Kidney epithelial cell (primary cell): ENCODE measurements around the gene TRMU. TPM values are rescaled to one million over a fixed set of nuclear protein-coding genes. Genes with fewer than 3 reads are reported as not detected.

Experiments used
- DNase-seq: peaks from one replicate; pipeline ENCODE4 v3.0.0-alpha.2; 2010; ENCODE audit warnings: low read depth
- H3K27me3 ChIP-seq: 2 replicates; pipeline ENCODE4 v1.6.0; 2011; ENCODE audit warnings: low read length; ENCODE audit not compliant: control insufficient read depth, insufficient read depth
- H3K36me3 ChIP-seq: 2 replicates; pipeline ENCODE4 v1.5.1; 2011; ENCODE audit warnings: low read length; ENCODE audit not compliant: control insufficient read depth, insufficient read depth
- H3K4me3 ChIP-seq: 2 replicates; pipeline ENCODE4 v1.5.1; 2011; ENCODE audit warnings: low read depth, mild to moderate bottlenecking, control low read depth, low read length
- CTCF ChIP-seq: IDR thresholded peaks from 2 replicates; pipeline ENCODE4 v1.5.1; 2011; ENCODE audit warnings: mild to moderate bottlenecking, moderate library complexity, low read length, control low read depth, inconsistent platforms; ENCODE audit not compliant: insufficient read depth, poor library complexity, severe bottlenecking
- total RNA-seq: library from RNA; depleted of rRNA; stranded (reverse); fragments of >200 nt; gene quantifications from 2 replicates; pipeline ENCODE4 v1.2.3, GENCODE V29; 2015

The TRMU gene
- total RNA-seq: 20.8 and 23.3 TPM in 2 replicates

- peak within 1 kb of the TSS; percentile 99 for H3K4me3 ChIP-seq
- DNase-seq: peak; percentile 56
- H3K27me3 ChIP-seq: no peaks in the 10 kb centered on the region
- H3K36me3 ChIP-seq: peaks cover 6% of the 10 kb centered on the region
- no peak for TF ChIP-seq CTCF
Observed at GRCh38 chr22:46335201-46336118, at the start of gene TRMU. Gene TRMU, plus strand, starts transcription at chr22:46335714. Its CDS starts 51 bp downstream, at chr22:46335765.

- no peak for DNase-seq
- TF ChIP-seq CTCF: no peak
- Histone ChIP-seq H3K4me3 (no peak overlapping the region), H3K27me3 (no peaks in the 10 kb centered on the region), H3K36me3 (peaks cover 5% of the 10 kb centered on the region)
Observed at GRCh38 chr22:46286006-46286405, 49.5 kb upstream of the TRMU start.

DNA sequence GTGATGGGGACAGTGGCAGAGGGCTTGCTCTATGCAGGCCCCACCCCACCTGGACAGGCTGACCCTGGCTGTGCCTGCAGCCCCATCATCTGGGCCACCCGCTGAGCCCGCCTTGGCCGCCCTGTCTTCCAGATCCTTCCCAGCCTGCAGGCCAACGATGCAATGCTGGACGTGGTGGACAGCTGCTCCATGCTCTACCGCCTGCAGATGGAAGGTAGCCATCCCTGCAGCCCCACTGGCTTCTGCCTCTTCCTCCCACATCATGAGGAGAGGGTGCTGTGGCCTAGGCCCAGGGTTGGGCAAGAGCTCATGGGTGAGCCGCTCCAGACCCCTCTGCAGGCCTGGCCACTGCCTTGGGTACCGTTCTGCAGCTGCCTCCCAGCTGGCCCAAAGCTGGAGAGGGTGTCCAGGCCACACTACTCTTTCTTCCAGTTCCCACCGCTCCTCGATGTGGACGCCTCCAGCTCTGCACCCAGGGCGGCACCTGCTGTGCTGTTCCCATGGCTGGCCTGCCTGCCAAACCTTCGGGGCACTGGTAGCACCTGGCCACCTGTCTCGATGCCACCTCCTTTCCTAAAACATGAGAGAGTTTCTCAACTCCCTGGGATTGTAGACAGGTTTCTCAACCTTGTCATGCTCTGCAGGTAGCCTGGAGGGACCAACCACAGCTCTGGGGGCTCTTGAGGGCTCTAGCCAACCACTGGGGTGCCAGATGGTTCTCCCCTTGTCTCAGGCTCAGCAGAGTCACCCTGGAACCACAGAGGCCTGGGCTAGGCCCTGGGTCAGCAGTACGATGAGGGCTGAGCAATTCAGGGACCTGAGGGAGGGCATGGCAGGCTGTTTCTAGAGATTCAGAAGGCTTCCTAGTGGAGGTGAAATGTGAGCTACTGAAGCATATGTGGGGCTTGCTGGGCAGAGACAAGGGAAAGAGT is 48.3 kb upstream of the TRMU start:
- no peak for DNase-seq
- TF ChIP-seq CTCF: no peak
- Histone ChIP-seq H3K27me3 (no peaks in the 10 kb centered on the region), H3K36me3 (peaks cover 5% of the 10 kb centered on the region), H3K4me3 (no peak overlapping the region)

DNA sequence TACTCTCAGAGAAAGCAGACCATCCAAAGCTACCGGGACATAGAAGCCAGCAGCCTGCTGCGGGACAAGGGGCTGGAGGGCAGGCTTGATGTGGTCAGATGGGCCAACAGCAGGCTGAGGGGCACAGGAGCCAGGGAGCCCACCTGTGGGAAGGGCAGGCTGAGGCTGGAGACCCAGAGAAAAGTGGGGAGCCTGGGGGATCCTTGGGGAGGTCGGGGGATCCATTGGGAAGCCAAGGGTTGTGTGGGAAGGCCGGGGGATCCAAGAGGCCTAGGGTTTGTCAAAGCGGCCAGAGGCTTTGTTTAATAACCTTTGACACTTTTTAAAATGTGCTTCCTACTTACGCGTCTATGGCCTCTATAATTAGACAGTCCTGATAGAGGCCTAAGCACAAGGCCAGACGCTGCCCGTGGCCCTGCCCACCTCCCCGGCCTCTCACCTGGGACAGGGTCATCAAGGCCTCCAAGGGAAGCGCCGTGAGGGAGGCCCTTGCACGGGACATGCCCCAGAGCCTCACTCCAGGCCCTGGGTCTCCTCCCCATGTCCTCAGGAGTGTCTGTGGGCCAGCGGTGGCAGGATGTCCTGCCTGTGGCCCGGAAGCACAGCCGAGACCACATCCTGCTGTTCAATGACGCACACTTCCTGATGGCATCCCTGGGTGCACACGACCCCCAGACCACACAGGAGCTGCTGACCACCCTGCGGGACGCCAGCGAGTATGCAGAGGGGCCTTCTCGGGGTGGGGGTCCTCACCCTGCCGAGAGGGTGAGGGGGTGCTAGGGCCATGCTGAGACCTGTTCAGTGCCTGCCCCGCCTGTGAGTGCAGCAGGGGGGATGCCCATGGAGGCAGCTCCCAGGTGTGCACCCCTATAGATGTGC is 47.4 kb upstream of the TRMU start:
- no peaks in the 10 kb centered on the region for H3K27me3 ChIP-seq
- no peak for TF ChIP-seq CTCF
- peaks cover 5% of the 10 kb centered on the region for H3K36me3 ChIP-seq
- DNase-seq: no peak
- no peak overlapping the region for H3K4me3 ChIP-seq

- Histone ChIP-seq H3K4me3 (no peak overlapping the region), H3K36me3 (peaks cover 5% of the 10 kb centered on the region), H3K27me3 (no peaks in the 10 kb centered on the region)
- no peak for DNase-seq
- no peak for TF ChIP-seq CTCF
Observed at GRCh38 chr22:46288846-46289243, 46.7 kb upstream of the TRMU start.
